Aorta (tissue), 5 donors: ENCODE data around the gene PROZ. TPM values are rescaled to one million over a fixed set of nuclear protein-coding genes. Genes with fewer than 3 reads are reported as not detected.

Experiments
- ATAC-seq: fragments of 200-7000 bp; cut with Tn5 transposase; one replicate; pipeline ENCODE4 v1.9.1; 2022; ENCODE audit warnings: moderate library complexity; ENCODE audit not compliant: low FRiP score
- DNase-seq, 2 donors: peaks; one replicate each; pipeline ENCODE4 v3.0.0-alpha.2; 2020
- H3K27ac ChIP-seq, 2 donors: one replicate each; pipeline ENCODE4 v1.5.1; 2013; ENCODE audit warnings: low read length in 2 of 2, mild to moderate bottlenecking in 2 of 2, moderate library complexity in 2 of 2, control low read depth in 1 of 2, inconsistent platforms in 1 of 2, low read depth in 1 of 2
- H3K27me3 ChIP-seq, 2 donors: one replicate each; pipeline ENCODE4 v1.6.1; 2013; ENCODE audit warnings: control low read depth in 1 of 2, low read length in 1 of 2, mild to moderate bottlenecking in 1 of 2, moderate library complexity in 1 of 2; ENCODE audit not compliant: insufficient read depth in 2 of 2, control insufficient read depth in 1 of 2
- H3K36me3 ChIP-seq, 2 donors: one replicate each; pipeline ENCODE4 v1.6.1; 2013; ENCODE audit warnings: control low read depth in 1 of 2, low read length in 1 of 2, mild to moderate bottlenecking in 1 of 2; ENCODE audit not compliant: insufficient read depth in 2 of 2, control insufficient read depth in 1 of 2
- H3K4me1 ChIP-seq, 2 donors: one replicate each; pipeline ENCODE4 v1.6.1; 2013; ENCODE audit warnings: low read length in 2 of 2, control low read depth in 1 of 2, mild to moderate bottlenecking in 1 of 2, moderate library complexity in 1 of 2; ENCODE audit not compliant: insufficient read depth in 2 of 2, control insufficient read depth in 1 of 2
- H3K4me3 ChIP-seq, 2 donors: one replicate each; pipeline ENCODE4 v1.5.1; 2013; ENCODE audit warnings: low read length in 2 of 2, control low read depth in 1 of 2, mild to moderate bottlenecking in 1 of 2
- H3K9me3 ChIP-seq: one replicate; pipeline ENCODE4 v1.6.1; 2013; ENCODE audit warnings: mild to moderate bottlenecking, low read length; ENCODE audit not compliant: control insufficient read depth
- WGBS, 2 donors: extraction: QIAGEN DNeasy Blood & Tissue Kit; methylation state at CpG; one replicate each; pipeline ENCODE4 v1.1.7; 2013; 5-methylcytosine and 5-hydroxymethylcytosine counted together
- intact Hi-C, 2 donors: fragments of 100-400 bp; cut with DNase I; formaldehyde crosslinking; loops; one replicate each; pipeline versions ENCODE4 v1.14.2 to v1.15.0; 2022
- polyA plus RNA-seq, 2 donors: library from polyadenylated mRNA; stranded (reverse); fragments of 200-250 nt; gene quantifications; one replicate each; pipeline ENCODE4 v1.2.3, GENCODE V29; 2013
- total RNA-seq, 2 donors: library from RNA; stranded (reverse); fragmentation: NEBNext Ultra II Directional; extraction: Animal tissue kit (Norgen Biotek cat#: 25700); gene quantifications; one replicate each; pipeline ENCODE4 v1.2.1, GENCODE V29; 2021
- donor health status: healthy with polysubstance abuse.
- donor health status: Bipolar disorder and iron deficiency.
- donor health status: DM: no; HTN: no; CAD: no.
- donor health status: DM: no; HTN: no; CAD: no.
- donor health status: DM: yes; HTN: yes; CAD: no.

The PROZ gene
- total and polyA plus RNA-seq, 4 donors = not detected

- Histone ChIP-seq H3K27ac (no peak overlapping the region), H3K27me3 (no peaks in the 10 kb centered on the region), H3K9me3 (no peaks in the 10 kb centered on the region), H3K36me3 (no peaks in the 10 kb centered on the region), H3K4me1 (no peaks in the 10 kb centered on the region), H3K4me3 (no peak overlapping the region)
- no peak for DNase-seq
- intact Hi-C loops = loop anchor here (5.0 to 10.0 kb wide), 2 partner anchors 105 to 117 kb away; no protein-coding TSS in a partner anchor
- 64 to 71% methylated on average over 28 of the region's 28 CpGs for WGBS, 2 donors
- peak; percentile 4 for ATAC-seq
Observed at GRCh38 chr13:113151745-113152690, 6.4 kb upstream of the PROZ start.

- intact Hi-C loops = loop anchor here (5.0 to 10.0 kb wide), 2 partner anchors 105 to 118 kb away; no protein-coding TSS in a partner anchor
- Histone ChIP-seq H3K27me3 (no peaks in the 10 kb centered on the region), H3K9me3 (no peaks in the 10 kb centered on the region), H3K4me3 (no peak overlapping the region), H3K36me3 (no peaks in the 10 kb centered on the region), H3K4me1 (no peaks in the 10 kb centered on the region), H3K27ac (no peak overlapping the region)
- no peak for DNase-seq
- 49 to 55% methylated on average over 2 of the region's 2 CpGs for WGBS, 2 donors
- ATAC-seq = no peak
Observed at GRCh38 chr13:113152691-113152983, 5.8 kb upstream of the PROZ start.

GRCh38 chr13:113152984-113153809 is 5.3 kb upstream of the PROZ start:
- no peak overlapping the region for H3K27ac ChIP-seq
- no peaks in the 10 kb centered on the region for H3K9me3 ChIP-seq
- WGBS, 2 donors = 12 to 15% methylated on average over 42 to 60 of the region's 60 CpGs
- no peaks in the 10 kb centered on the region for H3K27me3 ChIP-seq
- H3K4me3 ChIP-seq = peak overlapping the region; percentile 21 to 33
- intact Hi-C loops = loop anchor here (5.0 to 10.0 kb wide), 2 partner anchors 106 to 118 kb away; no protein-coding TSS in a partner anchor
- no peaks in the 10 kb centered on the region for H3K4me1 ChIP-seq
- ATAC-seq = peak; percentile 67
- DNase-seq = peak in 1 of 2 donors; percentile 68
- no peaks in the 10 kb centered on the region for H3K36me3 ChIP-seq

- DNase-seq (peak; percentile 89 to 91), ATAC-seq (peak; percentile 88)
- WGBS, 2 donors = 5 to 13% methylated on average over 14 to 56 of the region's 76 CpGs
- Histone ChIP-seq H3K27ac (no peak overlapping the region), H3K4me3 (peak overlapping the region; percentile 21 to 33), H3K9me3 (no peaks in the 10 kb centered on the region), H3K36me3 (no peaks in the 10 kb centered on the region), H3K27me3 (no peaks in the 10 kb centered on the region), H3K4me1 (no peaks in the 10 kb centered on the region)
- intact Hi-C loops = loop anchor here (5.0 to 10.0 kb wide), 2 partner anchors 107 to 119 kb away; no protein-coding TSS in a partner anchor
Observed at GRCh38 chr13:113153810-113154748, 4.4 kb upstream of the PROZ start.

GRCh38 chr13:113155201-113155600 is 3.2 kb upstream of the PROZ start:
- Histone ChIP-seq H3K4me3 (no peak overlapping the region), H3K27me3 (no peaks in the 10 kb centered on the region), H3K36me3 (no peaks in the 10 kb centered on the region), H3K27ac (no peak overlapping the region), H3K4me1 (no peaks in the 10 kb centered on the region), H3K9me3 (no peaks in the 10 kb centered on the region)
- 85% methylated on average over 3 of the region's 3 CpGs for WGBS, 2 donors
- DNase-seq (no peak), ATAC-seq (no peak)
- intact Hi-C loops = loop anchor here in 1 of 2 donors (5.0 to 10.0 kb wide), 2 partner anchors 52 to 120 kb away; partner anchors contain the start of genes CUL4A and PCID2

GRCh38 chr13:113155982-113156655 is 2.3 kb upstream of the PROZ start:
- DNase-seq (no peak), ATAC-seq (no peak)
- no peak overlapping the region for H3K27ac ChIP-seq
- no peaks in the 10 kb centered on the region for H3K4me1 ChIP-seq
- H3K9me3 ChIP-seq = no peaks in the 10 kb centered on the region
- H3K36me3 ChIP-seq = no peaks in the 10 kb centered on the region
- no peak overlapping the region for H3K4me3 ChIP-seq
- H3K27me3 ChIP-seq = no peaks in the 10 kb centered on the region
- 86 to 88% methylated on average over 9 of the region's 9 CpGs for WGBS, 2 donors
- intact Hi-C loops = loop anchor here in 1 of 2 donors (5.0 to 10.0 kb wide), 2 partner anchors 51 to 121 kb away; partner anchors contain the start of genes CUL4A and PCID2

GRCh38 chr13:113157206-113157928 is 1.1 kb upstream of the PROZ start:
- H3K27me3 ChIP-seq = no peaks in the 10 kb centered on the region
- no peaks in the 10 kb centered on the region for H3K9me3 ChIP-seq
- 59 to 64% methylated on average over 12 of the region's 12 CpGs for WGBS, 2 donors
- intact Hi-C loops = loop anchor here in 1 of 2 donors (5.0 to 10.0 kb wide), 2 partner anchors 50 to 123 kb away; partner anchors contain the start of genes CUL4A and PCID2
- H3K4me1 ChIP-seq = no peaks in the 10 kb centered on the region
- ATAC-seq (no peak), DNase-seq (no peak)
- H3K4me3 ChIP-seq = no peak overlapping the region
- H3K27ac ChIP-seq = no peak overlapping the region
- H3K36me3 ChIP-seq = no peaks in the 10 kb centered on the region
